Gastrocnemius medialis (tissue), 4 donors: ENCODE results near the gene GRXCR2. TPM values are rescaled to one million over a fixed set of nuclear protein-coding genes. Genes with fewer than 3 reads are reported as not detected.

Experiments
- ATAC-seq, 2 donors: fragments of 150-250 bp; one replicate each; pipeline ENCODE4 v1.9.1; 2016
- DNase-seq, 2 donors: peaks; one replicate each; pipeline ENCODE4 v3.0.0-alpha.2; 2019
- H3K27ac ChIP-seq, 4 donors: fragments of 200-600 bp; sonication (generic); 1 replicate in 1 of 4; 2 replicates in 3 of 4; pipeline ENCODE4 v1.5.1; 2016 to 2018; ENCODE audit warnings: mild to moderate bottlenecking in 2 of 4, moderate library complexity in 1 of 4
- H3K27me3 ChIP-seq, 3 donors: fragments of 200-600 bp; sonication (generic) in 2 of 3; 1 replicate in 1 of 3; 2 replicates in 2 of 3; pipeline versions ENCODE4 v1.5.1 to v1.6.0; 2016 to 2019; ENCODE audit warnings: mild to moderate bottlenecking in 1 of 3, moderate library complexity in 1 of 3
- H3K36me3 ChIP-seq, 2 donors: fragments of 200-600 bp; sonication (generic) in 1 of 2; one replicate each; pipeline ENCODE4 v1.5.1; 2017 to 2018
- H3K4me1 ChIP-seq, 2 donors: fragments of 200-600 bp; sonication (generic) in 1 of 2; one replicate each; pipeline ENCODE4 v1.5.1; 2016 to 2017; ENCODE audit warnings: mild to moderate bottlenecking in 2 of 2
- H3K4me3 ChIP-seq, 4 donors: fragments of 200-600 bp; sonication (generic) in 3 of 4; 1 replicate in 1 of 4; 2 replicates in 3 of 4; pipeline ENCODE4 v1.5.1; 2016 to 2019; ENCODE audit warnings: mild to moderate bottlenecking in 2 of 4
- H3K9me3 ChIP-seq, 3 donors: fragments of 200-600 bp; sonication (generic) in 2 of 3; 1 replicate in 1 of 3; 2 replicates in 2 of 3; pipeline ENCODE4 v1.5.1; 2016 to 2019
- POLR2A ChIP-seq, 2 donors: fragments of 450-650 bp; IDR thresholded peaks; one replicate each; pipeline ENCODE4 v1.6.1; 2017; ENCODE audit warnings: antibody characterized with exemption in 2 of 2, mild to moderate bottlenecking in 2 of 2, moderate library complexity in 2 of 2
- in situ Hi-C, 4 donors: fragments of 200-750 bp; cut with MboI; loops; one replicate each; pipeline versions ENCODE4 v1.15.0 to v1.8.0; 2017; ENCODE audit warnings: low sequenced_read_pairs in 4 of 4
- intact Hi-C: fragments of 100-400 bp; cut with DNase I; formaldehyde crosslinking; loops from one replicate; pipeline ENCODE4 v1.15.1; 2023; ENCODE audit warnings: low total_unique reads
- total RNA-seq, 4 donors: library from RNA; depleted of rRNA; stranded (reverse); fragments of >200 nt; gene quantifications; one replicate each; pipeline versions ENCODE4 v1.1.0 to v1.2.3, GENCODE V29; 2016
- TF ChIP-seq, protein P1 (sequence below), 5 experiments: fragments of 450-650 bp in 3 of 5; fragments of 200-600 bp in 2 of 5; sonication (generic) in 2 of 5; IDR thresholded peaks in 4 of 5; conservative IDR thresholded peaks in 1 of 5; 1 replicate in 4 of 5; 2 replicates in 1 of 5; pipeline ENCODE4 v1.5.1; 2016 to 2019; ENCODE audit warnings: antibody characterized with exemption in 5 of 5, mild to moderate bottlenecking in 3 of 5, moderate library complexity in 3 of 5

GRXCR2 gene
- total RNA-seq, 4 donors from 2014 or later = not detected

GRCh38 chr5:145853781-145854376 lies 18.9 kb downstream of the GRXCR2 start:
- DNase-seq (no peak), ATAC-seq (no peak)
- intact Hi-C loops (no loop called here), in situ Hi-C loops (no loop called here)
- TF ChIP-seq POLR2A (IDR thresholded peaks at IDR 0.05) = no peak
- TF ChIP-seq, protein P1, sequence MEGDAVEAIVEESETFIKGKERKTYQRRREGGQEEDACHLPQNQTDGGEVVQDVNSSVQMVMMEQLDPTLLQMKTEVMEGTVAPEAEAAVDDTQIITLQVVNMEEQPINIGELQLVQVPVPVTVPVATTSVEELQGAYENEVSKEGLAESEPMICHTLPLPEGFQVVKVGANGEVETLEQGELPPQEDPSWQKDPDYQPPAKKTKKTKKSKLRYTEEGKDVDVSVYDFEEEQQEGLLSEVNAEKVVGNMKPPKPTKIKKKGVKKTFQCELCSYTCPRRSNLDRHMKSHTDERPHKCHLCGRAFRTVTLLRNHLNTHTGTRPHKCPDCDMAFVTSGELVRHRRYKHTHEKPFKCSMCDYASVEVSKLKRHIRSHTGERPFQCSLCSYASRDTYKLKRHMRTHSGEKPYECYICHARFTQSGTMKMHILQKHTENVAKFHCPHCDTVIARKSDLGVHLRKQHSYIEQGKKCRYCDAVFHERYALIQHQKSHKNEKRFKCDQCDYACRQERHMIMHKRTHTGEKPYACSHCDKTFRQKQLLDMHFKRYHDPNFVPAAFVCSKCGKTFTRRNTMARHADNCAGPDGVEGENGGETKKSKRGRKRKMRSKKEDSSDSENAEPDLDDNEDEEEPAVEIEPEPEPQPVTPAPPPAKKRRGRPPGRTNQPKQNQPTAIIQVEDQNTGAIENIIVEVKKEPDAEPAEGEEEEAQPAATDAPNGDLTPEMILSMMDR (IDR thresholded peaks at IDR 0.05 in 4 of 5, conservative IDR thresholded peaks at IDR 0.05 in 1 of 5) = no peak
- Histone ChIP-seq H3K27me3 (no peaks in the 10 kb centered on the region), H3K4me1 (peaks cover 6% of the 10 kb centered on the region in 2 donors), H3K36me3 (no peaks in the 10 kb centered on the region), H3K27ac (no peak overlapping the region), H3K4me3 (no peak overlapping the region), H3K9me3 (no peaks in the 10 kb centered on the region)

DNA sequence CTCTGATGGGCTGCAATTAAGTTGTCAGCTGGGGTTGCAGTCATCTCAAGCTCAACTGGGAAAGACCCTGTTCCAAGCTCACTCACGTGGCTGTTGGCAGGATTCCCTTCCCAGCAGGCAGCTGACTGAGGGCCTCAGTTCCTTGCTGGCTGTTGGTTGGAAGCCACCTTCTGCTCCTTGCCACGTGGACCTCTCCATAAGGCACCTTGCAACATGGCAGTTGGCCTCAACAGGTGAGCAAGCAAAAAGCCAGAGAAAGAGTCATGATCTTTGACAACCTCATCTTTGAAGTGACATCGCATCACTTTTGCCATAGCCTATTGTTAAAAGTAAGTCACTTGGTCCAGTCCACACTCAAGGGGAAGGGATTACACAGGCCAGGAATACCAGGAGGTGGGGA lies 19.8 kb downstream of the GRXCR2 start:
- TF ChIP-seq, protein P1 (IDR thresholded peaks at IDR 0.05 in 4 of 5, conservative IDR thresholded peaks at IDR 0.05 in 1 of 5) = no peak
- no peak for TF ChIP-seq POLR2A (IDR thresholded peaks at IDR 0.05)
- no peaks in the 10 kb centered on the region for H3K36me3 ChIP-seq
- DNase-seq (no peak), ATAC-seq (no peak)
- H3K27ac ChIP-seq = no peak overlapping the region
- in situ Hi-C loops (no loop called here), intact Hi-C loops (no loop called here)
- H3K4me3 ChIP-seq = no peak overlapping the region
- H3K9me3 ChIP-seq = no peaks in the 10 kb centered on the region
- peaks cover 6% of the 10 kb centered on the region in 2 donors for H3K4me1 ChIP-seq
- no peaks in the 10 kb centered on the region for H3K27me3 ChIP-seq

GRCh38 chr5:145848854-145849253 lies 24.0 kb downstream of the GRXCR2 start:
- H3K36me3 ChIP-seq = no peaks in the 10 kb centered on the region
- no peak for ATAC-seq
- no peak for DNase-seq
- intact Hi-C loops = no loop called here
- no peaks in the 10 kb centered on the region for H3K4me1 ChIP-seq
- TF ChIP-seq, protein P1 (IDR thresholded peaks at IDR 0.05 in 4 of 5, conservative IDR thresholded peaks at IDR 0.05 in 1 of 5) = no peak
- no peak for TF ChIP-seq POLR2A (IDR thresholded peaks at IDR 0.05)
- in situ Hi-C loops = loop anchor here in 2 of 4 donors (25.0 kb wide), 1 partner anchor 1662 kb away; no protein-coding TSS in a partner anchor
- no peaks in the 10 kb centered on the region for H3K27me3 ChIP-seq
- no peaks in the 10 kb centered on the region for H3K9me3 ChIP-seq
- H3K4me3 ChIP-seq = no peak overlapping the region
- H3K27ac ChIP-seq = no peak overlapping the region

GRCh38 chr5:145847499-145848497 lies 25.0 kb downstream of the GRXCR2 start:
- Histone ChIP-seq H3K9me3 (no peaks in the 10 kb centered on the region), H3K4me1 (no peaks in the 10 kb centered on the region), H3K27me3 (no peaks in the 10 kb centered on the region), H3K36me3 (no peaks in the 10 kb centered on the region), H3K4me3 (no peak overlapping the region), H3K27ac (no peak overlapping the region)
- in situ Hi-C loops (loop anchor here in 2 of 4 donors (25.0 kb wide), 1 partner anchor 1660 kb away; no protein-coding TSS in a partner anchor), intact Hi-C loops (no loop called here)
- TF ChIP-seq, protein P1 (IDR thresholded peaks at IDR 0.05 in 4 of 5, conservative IDR thresholded peaks at IDR 0.05 in 1 of 5) = no peak
- TF ChIP-seq POLR2A (IDR thresholded peaks at IDR 0.05) = no peak
- ATAC-seq (no peak), DNase-seq (no peak)
